ENCODE results near the gene NHP2.
"Not testable (repeated sequence)": the region's sequence is repeated elsewhere in the genome, so short reads cannot be mapped to it uniquely, and the experiment has no call there.

The NHP2 gene

DNA sequence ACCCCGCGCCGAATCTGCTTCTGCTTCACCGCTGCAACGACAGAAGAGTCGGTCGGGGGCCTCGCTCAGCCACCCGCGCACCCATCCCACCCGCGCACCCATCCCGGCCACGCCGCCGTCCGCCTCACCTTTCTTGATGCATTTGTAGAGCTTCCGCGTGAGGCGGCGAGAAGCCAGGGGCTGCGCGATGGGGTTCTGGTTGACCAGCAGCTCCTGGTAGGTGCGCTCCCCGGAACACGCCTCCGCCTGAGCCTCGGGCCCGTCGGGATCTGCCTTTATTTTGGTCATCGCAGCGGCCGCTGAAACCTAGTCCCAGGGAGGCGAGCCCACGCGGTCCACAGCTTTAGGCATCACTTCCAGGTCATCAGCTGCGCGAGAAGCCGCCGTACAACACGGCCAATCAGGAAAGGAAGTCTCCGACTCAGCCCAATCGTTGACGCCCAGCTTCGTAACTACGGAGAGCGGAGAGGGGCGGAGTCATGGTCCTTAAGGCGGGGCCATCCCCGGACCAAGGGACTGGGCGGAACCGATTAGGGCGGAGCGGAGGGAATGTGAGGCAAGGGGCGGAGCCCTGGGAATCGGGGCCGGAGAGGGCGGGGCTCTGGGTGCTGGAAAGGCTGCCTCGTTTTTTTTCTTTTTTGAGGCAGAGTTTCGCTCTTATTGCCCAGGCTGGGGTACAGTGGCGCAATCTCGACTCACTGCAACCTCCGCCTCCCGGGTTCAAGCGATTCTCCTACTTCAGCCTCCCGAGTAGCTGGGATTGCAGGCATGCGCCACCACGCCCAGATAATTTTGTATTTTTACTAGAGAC lies at the start of gene NHP2:
NHP2 (minus strand) TSS at position 356 of the 811 bp plus-strand sequence; CDS start at position 288, 68 bp downstream.
- H3K9me3 ChIP-seq (ENCODE audit: control insufficient read depth, insufficient read depth, low read length), result no peaks in the 10 kb centered on the region

DNA sequence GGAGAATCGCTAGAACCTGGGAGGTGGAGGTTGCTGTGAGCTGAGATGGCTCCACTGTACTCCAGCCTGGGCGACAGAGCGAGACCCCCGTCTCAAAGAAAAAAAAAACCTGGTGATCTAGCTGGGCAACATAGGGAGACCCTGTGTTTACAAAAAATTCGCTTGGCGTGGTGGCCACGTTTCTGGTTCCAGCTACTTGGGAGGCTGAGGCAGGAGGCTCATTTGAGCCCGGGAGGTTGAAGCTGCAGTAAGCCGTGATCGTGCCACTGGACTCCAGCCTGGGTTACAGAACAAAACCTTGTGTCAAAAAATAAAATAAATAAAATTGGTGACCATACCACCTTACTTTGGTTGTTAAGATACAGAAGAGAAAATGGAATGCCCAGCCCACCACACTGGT lies 48.9 kb upstream of the NHP2 start:
- Histone ChIP-seq H3K27me3 (ENCODE audit: control insufficient read depth, insufficient read depth, low read length) (peaks cover 9% of the 10 kb centered on the region), H3K9me3 (ENCODE audit: control insufficient read depth, insufficient read depth, low read length) (no peaks in the 10 kb centered on the region), H3K36me3 (ENCODE audit: control insufficient read depth, insufficient read depth, low read length) (peaks cover 16% of the 10 kb centered on the region), H3K4me1 (ENCODE audit: control insufficient read depth, insufficient read depth, low read length) (peaks cover 5% of the 10 kb centered on the region), H3K4me3 (ENCODE audit: low read depth, low read length) (no peak overlapping the region), H3K9ac (ENCODE audit: low read depth, low read length) (no peak overlapping the region)

More for the DNA sequence above, at the start of gene NHP2:
- Histone ChIP-seq H3K27me3 (ENCODE audit: control insufficient read depth, insufficient read depth, low read length) (no peaks in the 10 kb centered on the region), H3K36me3 (ENCODE audit: control insufficient read depth, insufficient read depth, low read length) (peaks cover 24% of the 10 kb centered on the region), H3K4me1 (ENCODE audit: control insufficient read depth, insufficient read depth, low read length) (no peaks in the 10 kb centered on the region), H3K9ac (ENCODE audit: low read depth, low read length) (peak within 1 kb of the TSS; percentile 83), H3K4me3 (ENCODE audit: low read depth, low read length) (peak within 1 kb of the TSS; percentile 90)

DNA sequence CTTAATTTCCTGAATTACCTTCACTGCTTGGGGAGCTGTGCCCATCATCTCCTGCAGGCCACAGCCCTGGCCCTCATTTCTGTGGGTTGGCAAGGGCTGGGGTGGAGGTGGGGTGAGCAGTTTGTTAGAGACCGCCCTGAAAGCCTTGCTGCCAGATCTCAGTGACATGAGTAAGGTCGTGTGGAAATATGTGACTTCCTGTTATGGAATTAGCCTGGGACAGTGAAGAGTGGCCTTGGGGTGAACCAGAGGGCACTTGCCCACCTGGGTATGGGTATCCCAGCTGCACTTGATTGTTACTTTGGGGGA lies 48.2 kb upstream of the NHP2 start:
- Histone ChIP-seq H3K9ac (ENCODE audit: low read depth, low read length) (no peak overlapping the region), H3K36me3 (ENCODE audit: control insufficient read depth, insufficient read depth, low read length) (peaks cover 9% of the 10 kb centered on the region), H3K4me3 (ENCODE audit: low read depth, low read length) (no peak overlapping the region), H3K27me3 (ENCODE audit: control insufficient read depth, insufficient read depth, low read length) (peaks cover 9% of the 10 kb centered on the region), H3K9me3 (ENCODE audit: control insufficient read depth, insufficient read depth, low read length) (no peaks in the 10 kb centered on the region), H3K4me1 (ENCODE audit: control insufficient read depth, insufficient read depth, low read length) (peaks cover 5% of the 10 kb centered on the region)

DNA sequence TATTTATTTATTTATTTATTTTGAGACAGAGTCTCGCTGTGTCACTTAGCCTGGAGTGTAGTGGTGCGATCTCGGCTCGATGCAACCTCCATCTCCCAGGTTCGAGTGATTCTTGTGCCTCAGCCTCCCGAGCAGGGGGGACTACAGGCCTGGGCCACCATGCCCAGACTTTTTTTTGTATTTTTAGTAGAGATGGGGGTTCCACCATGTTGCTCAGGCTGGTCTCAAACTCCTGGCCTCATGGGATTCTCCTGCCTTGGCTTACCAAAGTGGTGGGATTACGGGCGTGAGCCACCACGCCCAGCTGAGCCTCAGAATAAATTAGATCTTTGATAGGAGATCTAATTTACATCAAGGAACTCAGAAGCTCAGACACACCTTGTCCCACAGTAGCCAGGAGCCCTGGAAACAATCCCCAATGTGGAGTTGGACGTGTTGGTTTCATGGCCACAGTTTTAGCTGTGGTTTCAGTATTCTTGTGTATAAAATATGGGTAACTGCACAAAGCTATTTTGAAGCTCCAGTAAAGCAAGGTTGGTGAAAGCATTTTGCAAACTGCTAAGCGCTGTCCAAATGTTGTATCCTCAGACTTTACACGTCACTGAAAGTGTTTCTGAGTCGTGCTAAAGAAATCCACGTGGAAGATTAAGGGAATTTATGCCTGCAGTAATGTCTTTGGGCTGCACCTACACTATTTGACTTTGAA lies 47.7 kb upstream of the NHP2 start:
- Histone ChIP-seq H3K9me3 (ENCODE audit: control insufficient read depth, insufficient read depth, low read length) (no peaks in the 10 kb centered on the region), H3K36me3 (ENCODE audit: control insufficient read depth, insufficient read depth, low read length) (peaks cover 4% of the 10 kb centered on the region), H3K4me1 (ENCODE audit: control insufficient read depth, insufficient read depth, low read length) (peaks cover 5% of the 10 kb centered on the region), H3K9ac (ENCODE audit: low read depth, low read length) (no peak overlapping the region), H3K4me3 (ENCODE audit: low read depth, low read length) (no peak overlapping the region), H3K27me3 (ENCODE audit: control insufficient read depth, insufficient read depth, low read length) (peaks cover 9% of the 10 kb centered on the region)

DNA sequence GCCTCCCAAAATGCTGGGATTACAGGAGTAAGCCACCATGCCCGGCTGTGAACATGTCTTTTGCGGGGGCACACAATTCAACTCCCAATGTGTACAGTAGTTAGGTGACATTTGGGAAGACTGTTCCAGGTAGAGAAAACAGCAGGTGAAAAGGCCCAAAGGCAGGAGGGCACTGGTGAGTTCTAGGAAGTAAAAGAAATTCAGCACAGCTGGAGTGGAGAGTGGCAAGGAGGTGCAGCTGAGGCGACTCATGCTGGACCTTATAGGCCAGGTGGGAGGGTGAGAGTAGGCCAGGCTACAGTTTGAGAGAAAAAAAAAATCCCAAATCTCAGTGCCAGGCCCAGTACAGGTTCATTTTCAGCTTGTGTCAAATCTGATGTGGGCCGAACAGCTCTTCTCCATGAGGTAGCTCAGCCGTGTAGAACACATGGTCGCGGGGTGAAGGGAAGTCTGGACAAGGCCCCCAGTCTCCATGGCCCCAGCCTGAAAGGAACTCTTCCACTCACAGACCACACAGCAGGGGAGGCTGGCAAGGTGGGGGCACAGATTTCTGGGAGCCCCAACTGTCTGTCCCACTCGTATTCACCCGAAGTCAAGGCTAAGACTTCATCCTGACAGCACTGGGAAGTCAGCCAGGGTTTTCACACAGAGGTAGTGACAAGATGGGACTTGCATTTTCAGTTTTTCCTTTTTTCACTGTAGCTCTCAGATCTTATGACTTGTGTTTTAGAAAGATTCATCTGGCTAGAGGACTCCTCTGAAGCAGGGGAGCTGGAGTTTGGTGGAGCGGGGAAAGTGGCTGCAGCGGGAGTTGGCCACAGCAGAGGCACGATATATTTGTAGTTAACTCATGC lies 46.1 kb upstream of the NHP2 start:
- Histone ChIP-seq H3K36me3 (ENCODE audit: control insufficient read depth, insufficient read depth, low read length) (no peaks in the 10 kb centered on the region), H3K27me3 (ENCODE audit: control insufficient read depth, insufficient read depth, low read length) (peaks cover 9% of the 10 kb centered on the region), H3K9me3 (ENCODE audit: control insufficient read depth, insufficient read depth, low read length) (no peaks in the 10 kb centered on the region), H3K9ac (ENCODE audit: low read depth, low read length) (no peak overlapping the region), H3K4me1 (ENCODE audit: control insufficient read depth, insufficient read depth, low read length) (no peaks in the 10 kb centered on the region), H3K4me3 (ENCODE audit: low read depth, low read length) (no peak overlapping the region)

DNA sequence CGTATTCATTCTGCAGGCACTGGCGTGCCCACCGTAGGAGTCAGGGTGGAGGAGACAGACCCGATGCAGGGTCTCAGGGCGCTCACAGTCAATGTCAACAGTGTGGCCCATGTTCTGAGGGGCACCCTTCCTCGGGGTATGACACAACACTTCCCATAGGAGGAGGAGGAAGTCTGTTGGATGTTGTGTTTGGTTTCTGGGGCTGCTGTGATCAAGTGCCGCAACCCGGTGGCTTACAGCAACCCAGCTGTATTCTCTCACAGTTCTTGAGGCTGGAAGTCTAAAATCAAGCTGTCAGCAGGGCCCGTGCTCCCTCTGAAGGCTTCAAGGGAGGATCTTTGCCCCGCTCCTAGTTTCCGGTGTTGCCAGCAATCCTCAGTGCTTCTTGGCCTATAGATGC lies 45.0 kb upstream of the NHP2 start:
- H3K9ac ChIP-seq (ENCODE audit: low read depth, low read length), result no peak overlapping the region
- peaks cover 9% of the 10 kb centered on the region for H3K27me3 ChIP-seq (ENCODE audit: control insufficient read depth, insufficient read depth, low read length)
- no peaks in the 10 kb centered on the region for H3K36me3 ChIP-seq (ENCODE audit: control insufficient read depth, insufficient read depth, low read length)
- H3K9me3 ChIP-seq (ENCODE audit: control insufficient read depth, insufficient read depth, low read length), result no peaks in the 10 kb centered on the region
- peaks cover 3% of the 10 kb centered on the region for H3K4me1 ChIP-seq (ENCODE audit: control insufficient read depth, insufficient read depth, low read length)
- H3K4me3 ChIP-seq (ENCODE audit: low read depth, low read length), result no peak overlapping the region

DNA sequence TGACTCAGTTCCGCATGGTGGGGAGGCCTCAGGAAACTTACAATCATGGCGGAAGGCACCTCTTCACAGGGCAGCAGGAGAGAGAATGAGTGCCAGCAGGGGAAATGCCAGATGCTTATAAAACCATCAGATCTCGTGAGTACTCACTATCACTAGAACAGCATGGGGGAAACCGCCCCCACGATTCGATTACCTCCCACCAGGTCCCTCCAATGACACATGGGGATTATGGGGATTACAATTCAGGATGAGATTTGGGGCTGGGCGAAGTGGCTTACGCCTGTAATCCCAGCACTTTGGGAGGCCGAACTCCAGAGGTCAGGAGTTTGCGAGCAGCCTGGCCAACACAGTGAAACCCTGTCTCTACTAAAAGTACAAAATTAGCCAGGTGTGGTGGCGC lies 44.5 kb upstream of the NHP2 start:
- H3K9ac ChIP-seq (ENCODE audit: low read depth, low read length); H3K4me1 ChIP-seq (ENCODE audit: control insufficient read depth, insufficient read depth, low read length); H3K36me3 ChIP-seq (ENCODE audit: control insufficient read depth, insufficient read depth, low read length); H3K27me3 ChIP-seq (ENCODE audit: control insufficient read depth, insufficient read depth, low read length); H3K4me3 ChIP-seq (ENCODE audit: low read depth, low read length); H3K9me3 ChIP-seq (ENCODE audit: control insufficient read depth, insufficient read depth, low read length): not testable (repeated sequence)

DNA sequence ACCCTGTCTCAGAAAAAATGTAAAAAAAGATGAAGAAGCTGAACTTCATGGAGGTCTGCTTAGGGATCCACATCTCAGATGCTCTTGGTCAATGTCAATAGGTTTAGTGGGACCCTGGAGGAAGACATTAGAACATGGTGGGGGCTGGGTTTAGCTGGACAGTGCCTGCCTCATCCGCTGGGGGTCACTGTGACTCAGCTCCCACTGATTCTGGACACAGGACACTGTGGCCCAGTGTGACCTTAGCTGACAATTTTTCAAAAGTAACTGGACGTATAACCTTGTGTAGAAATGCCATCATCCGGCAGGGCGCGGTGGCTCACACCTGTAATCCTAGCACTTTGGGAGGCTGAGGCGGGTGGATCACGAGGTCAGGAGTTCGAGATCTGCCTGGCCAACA lies 43.3 kb upstream of the NHP2 start:
- Histone ChIP-seq H3K4me3 (ENCODE audit: low read depth, low read length) (no peak overlapping the region), H3K36me3 (ENCODE audit: control insufficient read depth, insufficient read depth, low read length) (no peaks in the 10 kb centered on the region), H3K27me3 (ENCODE audit: control insufficient read depth, insufficient read depth, low read length) (peaks cover 7% of the 10 kb centered on the region), H3K9ac (ENCODE audit: low read depth, low read length) (no peak overlapping the region), H3K4me1 (ENCODE audit: control insufficient read depth, insufficient read depth, low read length) (peaks cover 3% of the 10 kb centered on the region), H3K9me3 (ENCODE audit: control insufficient read depth, insufficient read depth, low read length) (peaks cover 3% of the 10 kb centered on the region)

DNA sequence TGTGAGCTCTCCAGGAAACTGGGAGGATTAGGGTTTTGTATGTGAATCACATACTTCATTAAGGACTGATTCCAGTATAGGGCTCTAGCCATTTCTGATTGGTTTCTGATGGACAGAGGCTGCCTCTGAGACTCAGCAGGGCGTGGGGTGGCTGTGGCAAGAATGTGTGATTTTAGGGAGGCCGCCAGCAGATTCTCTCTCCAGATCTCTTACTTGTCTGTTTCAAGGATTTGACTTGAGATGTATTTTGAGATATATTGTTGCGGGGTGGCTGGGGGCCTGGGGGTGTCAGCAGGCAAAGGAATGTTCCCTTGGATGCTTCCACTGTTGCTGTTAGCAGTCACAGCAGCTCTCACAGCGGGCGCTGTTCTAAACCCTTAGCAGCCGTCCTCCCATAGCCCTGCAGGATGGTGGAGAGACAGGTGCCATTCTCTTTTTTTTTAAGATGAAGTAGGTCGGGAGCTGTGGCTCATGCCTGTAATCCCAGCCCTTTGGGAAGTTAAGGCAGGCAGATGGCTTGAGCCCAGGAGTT lies 42.7 kb upstream of the NHP2 start:
- H3K4me1 ChIP-seq (ENCODE audit: control insufficient read depth, insufficient read depth, low read length), result peaks cover 3% of the 10 kb centered on the region
- H3K9me3 ChIP-seq (ENCODE audit: control insufficient read depth, insufficient read depth, low read length), result peaks cover 3% of the 10 kb centered on the region
- peaks cover under 1% of the 10 kb centered on the region for H3K27me3 ChIP-seq (ENCODE audit: control insufficient read depth, insufficient read depth, low read length)
- no peak overlapping the region for H3K9ac ChIP-seq (ENCODE audit: low read depth, low read length)
- H3K4me3 ChIP-seq (ENCODE audit: low read depth, low read length), result no peak overlapping the region
- H3K36me3 ChIP-seq (ENCODE audit: control insufficient read depth, insufficient read depth, low read length), result no peaks in the 10 kb centered on the region

DNA sequence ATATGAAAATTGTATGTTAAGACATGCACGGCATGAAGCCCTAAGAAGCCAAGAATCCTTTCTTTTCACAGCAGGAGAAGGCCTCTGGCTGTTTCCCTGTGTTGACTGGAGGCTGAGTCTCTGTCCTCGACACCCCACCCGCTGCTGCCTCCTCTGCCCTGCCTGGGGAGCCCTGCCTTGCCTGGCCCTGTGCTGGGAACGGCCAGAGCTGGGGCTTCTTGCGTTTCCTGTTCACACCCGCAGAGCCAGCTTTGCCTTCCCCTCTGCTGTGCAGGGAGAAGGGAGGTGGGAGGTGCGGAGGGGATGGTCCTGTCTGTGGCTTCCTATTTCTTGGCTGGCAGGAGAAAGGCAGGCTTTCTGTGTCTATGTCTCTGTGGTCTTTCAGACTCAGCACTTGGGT lies 40.3 kb upstream of the NHP2 start:
- Histone ChIP-seq H3K4me1 (ENCODE audit: control insufficient read depth, insufficient read depth, low read length) (peaks cover 3% of the 10 kb centered on the region), H3K36me3 (ENCODE audit: control insufficient read depth, insufficient read depth, low read length) (no peaks in the 10 kb centered on the region), H3K9ac (ENCODE audit: low read depth, low read length) (no peak overlapping the region), H3K27me3 (ENCODE audit: control insufficient read depth, insufficient read depth, low read length) (no peaks in the 10 kb centered on the region), H3K9me3 (ENCODE audit: control insufficient read depth, insufficient read depth, low read length) (peaks cover 3% of the 10 kb centered on the region), H3K4me3 (ENCODE audit: low read depth, low read length) (no peak overlapping the region)

DNA sequence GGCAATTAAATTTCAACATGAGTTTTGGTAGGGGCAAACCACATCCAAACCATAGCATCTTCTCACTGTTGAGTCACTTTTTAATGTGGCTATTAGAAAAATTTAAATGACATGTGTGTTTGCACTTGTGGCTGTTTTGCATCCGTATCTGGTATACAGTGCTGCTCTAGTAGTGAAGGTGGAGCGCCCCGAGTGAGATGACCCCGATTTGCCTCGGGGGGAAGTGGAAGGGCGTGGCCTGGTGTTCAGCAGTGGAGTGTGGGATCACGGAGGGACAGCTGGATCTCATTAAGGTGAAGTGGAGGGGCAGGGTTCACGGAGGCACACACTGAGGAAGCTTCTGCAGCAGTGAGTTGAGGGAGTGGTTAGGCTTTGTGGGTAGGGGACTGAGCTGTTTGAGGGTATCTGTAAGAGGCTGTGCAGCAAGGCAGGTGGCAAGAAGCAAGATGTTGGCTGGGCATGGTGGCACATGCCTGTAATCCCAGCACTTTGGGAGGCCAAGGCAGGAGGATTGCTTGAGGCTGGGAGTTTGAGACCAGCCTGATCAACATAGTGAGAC lies 39.6 kb upstream of the NHP2 start:
- H3K9me3 ChIP-seq (ENCODE audit: control insufficient read depth, insufficient read depth, low read length), result peaks cover 3% of the 10 kb centered on the region
- H3K4me3 ChIP-seq (ENCODE audit: low read depth, low read length), result no peak overlapping the region
- no peak overlapping the region for H3K9ac ChIP-seq (ENCODE audit: low read depth, low read length)
- H3K36me3 ChIP-seq (ENCODE audit: control insufficient read depth, insufficient read depth, low read length), result no peaks in the 10 kb centered on the region
- H3K27me3 ChIP-seq (ENCODE audit: control insufficient read depth, insufficient read depth, low read length), result no peaks in the 10 kb centered on the region
- H3K4me1 ChIP-seq (ENCODE audit: control insufficient read depth, insufficient read depth, low read length), result peaks cover 3% of the 10 kb centered on the region
